ENCODE data around the gene DLGAP1. TPM values are rescaled to one million over a fixed set of nuclear protein-coding genes. Genes with fewer than 3 reads are reported as not detected.

DLGAP1 gene
- total and polyA plus RNA-seq, 2 of the 13 experiments (the other 11 are each of a cell fraction or from before 2014, with no cell fraction given), result 0.01 TPM; not detected in 1

GRCh38 chr18:4292696-4293095 lies 162.4 kb downstream of the DLGAP1 start:
- DNase-seq (ENCODE audit: low spot score) (no peak), ATAC-seq (no peak), FAIRE-seq (no peak)
- CTCF ChIA-PET (ENCODE audit: low intra/inter-chr PET ratio, low total read pairs), result no interaction called here
- Histone ChIP-seq H3K4me3 (replicated peaks in 1 of 3; ENCODE audit: insufficient read depth in 1 of 3, low read depth in 2 of 3, low read length in 3 of 3) (no peak overlapping the region), H4K20me1 (ENCODE audit: insufficient read depth, low read length) (no peaks in the 10 kb centered on the region), H3K27me3 (ENCODE audit: control insufficient read depth in 1 of 2, insufficient read depth in 2 of 2, low read length in 2 of 2) (no peaks in the 10 kb centered on the region; a peak in 1 of 5 replicates), H3K36me3 (replicated peaks in 1 of 2; ENCODE audit: control insufficient read depth in 1 of 2, insufficient read depth in 2 of 2, low read length in 2 of 2) (no peaks in the 10 kb centered on the region), H3K79me2 (ENCODE audit: insufficient read depth, low read length) (no peaks in the 10 kb centered on the region), H3K9ac (ENCODE audit: insufficient read depth, low read depth, low read length) (no peak overlapping the region), H2AFZ (ENCODE audit: low read length) (no peak overlapping the region), H3K27ac (ENCODE audit: extremely low read length, insufficient read depth, low read length) (no peak overlapping the region), H3K4me1 (ENCODE audit: insufficient read depth, low read length) (no peaks in the 10 kb centered on the region), H3K4me2 (ENCODE audit: low read depth, low read length) (no peak overlapping the region), H3K9me3 (ENCODE audit: low read length) (no peaks in the 10 kb centered on the region)
- intact Hi-C loops (cut with micrococcal nuclease; ENCODE audit: unreplicated experiment) (no loop called here), in situ Hi-C loops (cut with HindIII; ENCODE audit: extremely low pct_ligation_motif_present, low pct_unique_long_range_greater_than_20kb) (no loop called here)
- no TSS peak for BruUV-seq (replicated peaks)
- POLR2A ChIA-PET, result no interaction called here
- TF ChIP-seq ZNF337 (CRISPR knock-in tag; IDR thresholded peaks at IDR 0.05; ENCODE audit: borderline replicate concordance, low read depth) (no peak), RNF2 (conservative IDR thresholded peaks at IDR 0.05; ENCODE audit: low read depth) (no peak), ZNF709 (CRISPR knock-in tag; IDR thresholded peaks at IDR 0.05) (no peak), KDM6A (CRISPR knock-in tag; IDR thresholded peaks at IDR 0.05; ENCODE audit: low read depth) (no peak), CREB1 (IDR thresholded peaks at IDR 0.05) (no peak), CREB1 (CRISPR knock-in tag; IDR thresholded peaks at IDR 0.05) (no peak), KLF12 (CRISPR knock-in tag; IDR thresholded peaks at IDR 0.05; ENCODE audit: borderline replicate concordance) (no peak), ZNF407 (CRISPR knock-in tag; IDR thresholded peaks at IDR 0.05; ENCODE audit: not compliant biosample characterization) (no peak), ZNF558 (CRISPR knock-in tag; IDR thresholded peaks at IDR 0.05; ENCODE audit: borderline replicate concordance) (no peak), MXD3 (CRISPR knock-in tag; IDR thresholded peaks at IDR 0.05) (no peak), PCBP2 (optimal IDR thresholded peaks at IDR 0.05; ENCODE audit: low read depth, low read length, poor library complexity, severe bottlenecking) (no peak), ZNF777 (CRISPR knock-in tag; IDR thresholded peaks at IDR 0.05) (no peak), SAFB2 (CRISPR knock-in tag; IDR thresholded peaks at IDR 0.05; ENCODE audit: borderline replicate concordance, low read depth) (no peak), ZNF496 (CRISPR knock-in tag; IDR thresholded peaks at IDR 0.05; ENCODE audit: insufficient replicate concordance) (no peak), ZNF207 (IDR thresholded peaks at IDR 0.05; ENCODE audit: borderline replicate concordance) (no peak), XRCC5 (optimal IDR thresholded peaks at IDR 0.05; ENCODE audit: low read length) (no peak), KDM2A (CRISPR knock-in tag; IDR thresholded peaks at IDR 0.05; ENCODE audit: borderline replicate concordance, low read depth) (no peak)
- WGBS (ENCODE audit: low lambda C conversion rate), result 0% methylated on average over 2 of the region's 2 CpGs

Measured in HepG2 (cell line).